Measurements from ENCODE around the gene PARD3. TPM values are rescaled to one million over a fixed set of nuclear protein-coding genes. Genes with fewer than 3 reads are reported as not detected.

The PARD3 gene
- total RNA-seq, 1 donor from 2014 or later: 58.7 TPM

DNA sequence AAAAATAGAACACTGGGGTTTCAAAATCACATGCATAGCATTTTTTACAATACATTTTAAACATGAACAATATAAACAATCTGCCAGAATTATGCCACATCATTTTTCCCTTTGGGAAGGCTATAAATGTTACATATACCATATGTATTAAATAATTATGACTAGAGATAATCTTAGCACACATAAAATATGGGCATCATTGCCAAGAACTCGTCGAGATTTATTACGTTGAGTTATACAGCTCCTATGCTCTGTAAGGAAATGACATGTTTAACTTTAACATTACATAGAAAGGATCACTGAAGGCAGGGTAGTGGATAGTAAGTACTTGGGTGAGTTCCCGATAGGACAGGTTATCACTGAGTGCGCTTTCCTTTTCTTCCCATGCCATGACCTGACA is 267.8 kb downstream of the PARD3 start:
- Histone ChIP-seq H2AFZ (replicated peaks) (no peak overlapping the region), H3K36me3 (no peaks in the 10 kb centered on the region), H3K4me2 (no peak overlapping the region), H3K4me1 (no peaks in the 10 kb centered on the region), H3K27ac (no peak overlapping the region), H4K20me1 (ENCODE audit: low read depth) (no peaks in the 10 kb centered on the region), H3K79me2 (ENCODE audit: low read depth) (peaks cover 23% of the 10 kb centered on the region), H3K4me3 (no peak overlapping the region), H3F3A (ENCODE audit: low read depth) (no peaks in the 10 kb centered on the region), H3K9ac (no peak overlapping the region), H3K27me3 (no peaks in the 10 kb centered on the region), H3K9me3 (ENCODE audit: low read depth) (no peaks in the 10 kb centered on the region)
- TF ChIP-seq EZH2phosphoT487 (IDR thresholded peaks at IDR 0.05) (no peak), EZH2 (IDR thresholded peaks at IDR 0.05) (no peak)
- TF ChIP-seq, protein P1, sequence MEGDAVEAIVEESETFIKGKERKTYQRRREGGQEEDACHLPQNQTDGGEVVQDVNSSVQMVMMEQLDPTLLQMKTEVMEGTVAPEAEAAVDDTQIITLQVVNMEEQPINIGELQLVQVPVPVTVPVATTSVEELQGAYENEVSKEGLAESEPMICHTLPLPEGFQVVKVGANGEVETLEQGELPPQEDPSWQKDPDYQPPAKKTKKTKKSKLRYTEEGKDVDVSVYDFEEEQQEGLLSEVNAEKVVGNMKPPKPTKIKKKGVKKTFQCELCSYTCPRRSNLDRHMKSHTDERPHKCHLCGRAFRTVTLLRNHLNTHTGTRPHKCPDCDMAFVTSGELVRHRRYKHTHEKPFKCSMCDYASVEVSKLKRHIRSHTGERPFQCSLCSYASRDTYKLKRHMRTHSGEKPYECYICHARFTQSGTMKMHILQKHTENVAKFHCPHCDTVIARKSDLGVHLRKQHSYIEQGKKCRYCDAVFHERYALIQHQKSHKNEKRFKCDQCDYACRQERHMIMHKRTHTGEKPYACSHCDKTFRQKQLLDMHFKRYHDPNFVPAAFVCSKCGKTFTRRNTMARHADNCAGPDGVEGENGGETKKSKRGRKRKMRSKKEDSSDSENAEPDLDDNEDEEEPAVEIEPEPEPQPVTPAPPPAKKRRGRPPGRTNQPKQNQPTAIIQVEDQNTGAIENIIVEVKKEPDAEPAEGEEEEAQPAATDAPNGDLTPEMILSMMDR (IDR thresholded peaks at IDR 0.05): no peak
- Mint-ChIP-seq H3K4me3 (no peak overlapping the region), H3K27ac (no peak overlapping the region), H3K9me3 (no peaks in the 10 kb centered on the region), H3K4me1 (peaks cover 18% of the 10 kb centered on the region), H3K27me3 (ENCODE audit: insufficient read depth, low read depth) (peaks cover 3% of the 10 kb centered on the region), H3K36me3 (peaks cover 3% of the 10 kb centered on the region)
- no peak for DNase-seq (ENCODE audit: low spot score)

DNA sequence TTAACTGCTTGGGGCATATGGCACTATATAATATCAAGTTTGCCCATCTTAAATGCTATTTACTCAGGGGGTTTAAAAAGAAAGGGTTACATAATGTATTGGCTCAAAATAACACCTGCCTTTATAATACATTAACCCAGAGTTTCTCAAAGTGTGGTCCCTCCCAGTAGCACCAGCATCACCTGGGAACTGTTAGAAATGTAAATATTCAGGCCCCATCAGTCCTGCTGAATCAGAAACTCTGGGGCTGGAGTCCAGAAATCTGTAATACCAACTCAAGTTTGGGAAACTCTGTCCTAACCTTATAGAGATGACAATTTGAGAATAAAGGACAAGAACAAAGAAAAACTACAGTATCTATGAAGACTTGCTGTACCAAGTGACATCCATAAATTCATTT is 270.7 kb downstream of the PARD3 start:
- Histone ChIP-seq H2AFZ (replicated peaks) (no peak overlapping the region), H3K79me2 (ENCODE audit: low read depth) (peaks cover 32% of the 10 kb centered on the region), H4K20me1 (ENCODE audit: low read depth) (peaks cover 6% of the 10 kb centered on the region), H3K4me3 (no peak overlapping the region), H3K27ac (no peak overlapping the region), H3K4me1 (no peaks in the 10 kb centered on the region), H3K36me3 (no peaks in the 10 kb centered on the region), H3F3A (ENCODE audit: low read depth) (no peaks in the 10 kb centered on the region), H3K27me3 (no peaks in the 10 kb centered on the region), H3K4me2 (no peak overlapping the region), H3K9me3 (ENCODE audit: low read depth) (no peaks in the 10 kb centered on the region), H3K9ac (no peak overlapping the region)
- H3K4me3 Mint-ChIP-seq: no peak overlapping the region
- peaks cover 21% of the 10 kb centered on the region for H3K4me1 Mint-ChIP-seq
- TF ChIP-seq EZH2 (IDR thresholded peaks at IDR 0.05) (no peak), EZH2phosphoT487 (IDR thresholded peaks at IDR 0.05) (no peak)
- TF ChIP-seq, protein P1 (IDR thresholded peaks at IDR 0.05): no peak
- H3K27ac Mint-ChIP-seq: no peak overlapping the region
- no peaks in the 10 kb centered on the region for H3K27me3 Mint-ChIP-seq (ENCODE audit: insufficient read depth, low read depth)
- no peaks in the 10 kb centered on the region for H3K9me3 Mint-ChIP-seq
- H3K36me3 Mint-ChIP-seq: no peaks in the 10 kb centered on the region
- DNase-seq (ENCODE audit: low spot score): no peak

DNA sequence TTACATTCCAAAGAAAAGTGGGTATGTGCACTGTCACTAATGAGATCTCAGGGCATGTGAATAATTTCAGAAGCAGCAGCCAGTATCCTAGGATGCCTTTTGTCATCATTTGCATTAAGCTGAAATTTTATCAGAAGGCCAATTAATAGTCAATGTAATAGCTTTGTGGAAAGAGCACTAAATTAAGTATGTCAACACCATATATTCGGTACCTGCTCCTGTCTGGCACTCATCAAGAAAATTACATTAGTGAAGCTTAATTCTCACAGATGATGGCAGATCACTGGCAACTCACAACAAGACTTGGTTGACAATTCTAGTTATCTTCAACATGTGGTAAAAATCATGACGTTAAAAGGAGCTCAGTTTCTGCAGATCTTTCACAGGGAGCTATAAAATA is 271.4 kb downstream of the PARD3 start:
- no peaks in the 10 kb centered on the region for H3K27me3 Mint-ChIP-seq (ENCODE audit: insufficient read depth, low read depth)

More for the DNA sequence above, 271.4 kb downstream of the PARD3 start:
- Histone ChIP-seq H4K20me1 (ENCODE audit: low read depth) (peaks cover 12% of the 10 kb centered on the region), H3K36me3 (no peaks in the 10 kb centered on the region), H3K9me3 (ENCODE audit: low read depth) (no peaks in the 10 kb centered on the region), H3K4me3 (no peak overlapping the region), H3F3A (ENCODE audit: low read depth) (peaks cover 3% of the 10 kb centered on the region), H3K27me3 (no peaks in the 10 kb centered on the region), H3K79me2 (ENCODE audit: low read depth) (peaks cover 36% of the 10 kb centered on the region), H2AFZ (replicated peaks) (no peak overlapping the region), H3K4me2 (no peak overlapping the region), H3K9ac (no peak overlapping the region), H3K27ac (no peak overlapping the region), H3K4me1 (peaks cover 3% of the 10 kb centered on the region)
- Mint-ChIP-seq H3K9me3 (no peaks in the 10 kb centered on the region), H3K27ac (no peak overlapping the region), H3K36me3 (no peaks in the 10 kb centered on the region), H3K4me3 (no peak overlapping the region), H3K4me1 (peaks cover 25% of the 10 kb centered on the region)
- TF ChIP-seq EZH2phosphoT487 (IDR thresholded peaks at IDR 0.05) (no peak), EZH2 (IDR thresholded peaks at IDR 0.05) (no peak)
- TF ChIP-seq, protein P1 (IDR thresholded peaks at IDR 0.05): no peak
- DNase-seq (ENCODE audit: low spot score): no peak

Measured in neural progenitor cell (in vitro differentiated cells).